ENCODE data around the gene LRRC1. TPM values are rescaled to one million over a fixed set of nuclear protein-coding genes. Genes with fewer than 3 reads are reported as not detected.
A peak's percentile ranks its signal among the peaks of the same experiment; 100 is the strongest.

LRRC1 gene
- polyA plus RNA-seq, 1 donor (not counting 4 experiments of a cell fraction or from before 2014, with no cell fraction given) = 19.7 TPM

- TF ChIP-seq, protein P1, sequence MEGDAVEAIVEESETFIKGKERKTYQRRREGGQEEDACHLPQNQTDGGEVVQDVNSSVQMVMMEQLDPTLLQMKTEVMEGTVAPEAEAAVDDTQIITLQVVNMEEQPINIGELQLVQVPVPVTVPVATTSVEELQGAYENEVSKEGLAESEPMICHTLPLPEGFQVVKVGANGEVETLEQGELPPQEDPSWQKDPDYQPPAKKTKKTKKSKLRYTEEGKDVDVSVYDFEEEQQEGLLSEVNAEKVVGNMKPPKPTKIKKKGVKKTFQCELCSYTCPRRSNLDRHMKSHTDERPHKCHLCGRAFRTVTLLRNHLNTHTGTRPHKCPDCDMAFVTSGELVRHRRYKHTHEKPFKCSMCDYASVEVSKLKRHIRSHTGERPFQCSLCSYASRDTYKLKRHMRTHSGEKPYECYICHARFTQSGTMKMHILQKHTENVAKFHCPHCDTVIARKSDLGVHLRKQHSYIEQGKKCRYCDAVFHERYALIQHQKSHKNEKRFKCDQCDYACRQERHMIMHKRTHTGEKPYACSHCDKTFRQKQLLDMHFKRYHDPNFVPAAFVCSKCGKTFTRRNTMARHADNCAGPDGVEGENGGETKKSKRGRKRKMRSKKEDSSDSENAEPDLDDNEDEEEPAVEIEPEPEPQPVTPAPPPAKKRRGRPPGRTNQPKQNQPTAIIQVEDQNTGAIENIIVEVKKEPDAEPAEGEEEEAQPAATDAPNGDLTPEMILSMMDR (optimal IDR thresholded peaks at IDR 0.05 in 1 of 3, IDR thresholded peaks at IDR 0.05 in 1 of 3, conservative IDR thresholded peaks at IDR 0.05 in 1 of 3; ENCODE audit: extremely low read depth in 1 of 3, insufficient read depth in 2 of 3, low read length in 3 of 3) = no peak
- TF ChIP-seq EZH2 (IDR thresholded peaks at IDR 0.05; ENCODE audit: low read length) = no peak
- dilution Hi-C loops (cut with MboI; ENCODE audit: extremely low pct_ligation_motif_present, low sequenced_read_pairs) = no loop called here
- Histone ChIP-seq H3K4me2 (ENCODE audit: control insufficient read depth, extremely low read depth, insufficient read depth, low read depth, low read length) (no peak overlapping the region), H3K9ac (ENCODE audit: control insufficient read depth, extremely low read depth, insufficient read depth, low read length) (no peak overlapping the region), H4K20me1 (ENCODE audit: control insufficient read depth, extremely low read depth, insufficient read depth, low read length) (no peaks in the 10 kb centered on the region), H3K9me3 (ENCODE audit: control insufficient read depth, low read depth, low read length) (no peaks in the 10 kb centered on the region), H3K79me2 (ENCODE audit: control insufficient read depth, insufficient read depth, low read length) (no peaks in the 10 kb centered on the region), H3K4me1 (ENCODE audit: control insufficient read depth, extremely low read depth, insufficient read depth, low read length) (peaks cover 38% of the 10 kb centered on the region), H3K36me3 (ENCODE audit: control insufficient read depth in 2 of 2, extremely low read depth in 1 of 2, insufficient read depth in 2 of 2, low read length in 2 of 2) (peaks cover 0 to 3% of the 10 kb centered on the region in 2 experiments), H3K9me1 (ENCODE audit: control insufficient read depth, extremely low read depth, insufficient read depth, low read length) (no peaks in the 10 kb centered on the region), H2AFZ (ENCODE audit: control insufficient read depth, low read length) (no peak overlapping the region), H3K4me3 (ENCODE audit: control insufficient read depth in 2 of 3, extremely low read depth in 1 of 3, insufficient read depth in 2 of 3, low read depth in 1 of 3, low read length in 3 of 3) (no peak overlapping the region), H3K27ac (ENCODE audit: control insufficient read depth, insufficient read depth, low read length) (no peak overlapping the region), H3K27me3 (ENCODE audit: control insufficient read depth, extremely low read depth, insufficient read depth, low read length) (no peaks in the 10 kb centered on the region)
- FAIRE-seq = peak; percentile 13
- no peak for DNase-seq (ENCODE audit: low read depth, low spot score)
Observed at GRCh38 chr6:53928641-53929040, 133.8 kb downstream of the LRRC1 start.

DNA sequence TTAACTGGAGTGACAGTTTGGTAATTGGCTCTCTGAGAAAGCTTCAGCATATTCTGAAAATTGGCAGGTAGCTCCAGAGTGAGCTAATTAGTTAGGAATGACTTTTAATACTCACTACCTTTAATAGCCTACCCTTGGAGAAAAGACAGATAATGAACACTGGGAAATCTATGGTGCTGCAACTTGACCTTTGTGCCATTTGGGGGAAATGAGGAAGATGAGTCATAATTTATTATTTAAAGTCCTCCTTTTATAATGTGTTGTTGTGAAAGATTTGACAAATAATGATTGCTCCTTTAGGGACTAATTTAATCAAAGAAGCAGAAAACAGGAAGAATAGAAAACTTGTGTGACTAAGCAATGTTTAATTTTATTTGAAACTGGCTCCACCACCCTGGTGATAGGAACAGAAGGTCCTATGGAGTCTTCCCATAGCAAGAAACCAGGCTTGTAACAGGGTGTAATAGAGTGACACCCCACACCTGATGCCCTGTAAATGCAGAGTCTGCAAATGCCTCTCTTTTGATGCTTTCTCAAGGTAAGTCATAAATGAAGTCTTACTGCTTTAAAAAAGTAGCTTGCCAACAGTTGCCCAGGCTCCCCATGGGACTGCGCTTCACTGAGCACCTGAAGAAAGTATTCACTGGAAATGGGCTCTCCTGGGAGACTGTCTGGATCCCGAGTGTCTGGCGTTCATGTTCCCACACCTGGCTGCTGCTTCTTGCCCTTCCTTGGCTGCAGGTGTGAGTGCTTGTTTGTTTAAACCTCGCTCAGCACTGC, 134.4 kb downstream of the LRRC1 start:
- FAIRE-seq (peak; percentile 32), DNase-seq (ENCODE audit: low read depth, low spot score) (no peak)
- H3K4me3 ChIP-seq (ENCODE audit: control insufficient read depth in 2 of 3, extremely low read depth in 1 of 3, insufficient read depth in 2 of 3, low read depth in 1 of 3, low read length in 3 of 3) = peak overlapping the region in 2 of 3 experiments; percentile 8 to 40
- H3K4me1 ChIP-seq (ENCODE audit: control insufficient read depth, extremely low read depth, insufficient read depth, low read length) = peaks cover 40% of the 10 kb centered on the region
- H3K36me3 ChIP-seq (ENCODE audit: control insufficient read depth in 2 of 2, extremely low read depth in 1 of 2, insufficient read depth in 2 of 2, low read length in 2 of 2) = peaks cover 0 to 1% of the 10 kb centered on the region in 2 experiments
- no peaks in the 10 kb centered on the region for H4K20me1 ChIP-seq (ENCODE audit: control insufficient read depth, extremely low read depth, insufficient read depth, low read length)
- H3K4me2 ChIP-seq (ENCODE audit: control insufficient read depth, extremely low read depth, insufficient read depth, low read depth, low read length) = peak overlapping the region; percentile 72
- H2AFZ ChIP-seq (ENCODE audit: control insufficient read depth, low read length) = peak overlapping the region; percentile 71
- dilution Hi-C loops (cut with MboI; ENCODE audit: extremely low pct_ligation_motif_present, low sequenced_read_pairs) = no loop called here
- peak overlapping the region; percentile 39 for H3K9ac ChIP-seq (ENCODE audit: control insufficient read depth, extremely low read depth, insufficient read depth, low read length)
- no peaks in the 10 kb centered on the region for H3K9me1 ChIP-seq (ENCODE audit: control insufficient read depth, extremely low read depth, insufficient read depth, low read length)
- H3K27me3 ChIP-seq (ENCODE audit: control insufficient read depth, extremely low read depth, insufficient read depth, low read length) = no peaks in the 10 kb centered on the region
- no peaks in the 10 kb centered on the region for H3K9me3 ChIP-seq (ENCODE audit: control insufficient read depth, low read depth, low read length)
- no peaks in the 10 kb centered on the region for H3K79me2 ChIP-seq (ENCODE audit: control insufficient read depth, insufficient read depth, low read length)
- TF ChIP-seq, protein P1 (optimal IDR thresholded peaks at IDR 0.05 in 1 of 3, IDR thresholded peaks at IDR 0.05 in 1 of 3, conservative IDR thresholded peaks at IDR 0.05 in 1 of 3; ENCODE audit: extremely low read depth in 1 of 3, insufficient read depth in 2 of 3, low read length in 3 of 3) = no peak
- TF ChIP-seq EZH2 (IDR thresholded peaks at IDR 0.05; ENCODE audit: low read length) = no peak
- H3K27ac ChIP-seq (ENCODE audit: control insufficient read depth, insufficient read depth, low read length) = peak overlapping the region; percentile 75

All from keratinocyte (primary cell).